ENCODE data around the gene SV2B.

Gene SV2B

DNA sequence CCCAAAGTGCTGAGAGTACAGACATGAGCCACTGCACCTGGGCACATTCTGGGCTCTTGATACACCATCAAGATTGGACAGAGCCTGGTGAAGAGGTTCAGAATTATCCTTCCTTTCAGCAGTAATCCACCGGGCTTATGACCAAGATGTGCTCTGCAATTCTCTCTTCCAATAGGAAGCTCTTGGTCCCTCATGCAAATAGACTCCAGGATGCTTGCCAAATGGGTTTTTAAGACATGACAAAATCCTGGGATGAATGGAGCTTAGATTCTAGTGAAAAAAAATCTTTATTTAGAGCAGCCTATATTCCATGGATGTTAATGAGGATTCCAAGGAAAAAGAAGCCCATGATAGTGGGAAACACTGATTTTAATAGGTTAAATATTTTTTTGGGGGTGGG is 119.1 kb downstream of the SV2B start:
- H3K27ac ChIP-seq (ENCODE audit: low read depth, low read length), result no peak overlapping the region

DNA sequence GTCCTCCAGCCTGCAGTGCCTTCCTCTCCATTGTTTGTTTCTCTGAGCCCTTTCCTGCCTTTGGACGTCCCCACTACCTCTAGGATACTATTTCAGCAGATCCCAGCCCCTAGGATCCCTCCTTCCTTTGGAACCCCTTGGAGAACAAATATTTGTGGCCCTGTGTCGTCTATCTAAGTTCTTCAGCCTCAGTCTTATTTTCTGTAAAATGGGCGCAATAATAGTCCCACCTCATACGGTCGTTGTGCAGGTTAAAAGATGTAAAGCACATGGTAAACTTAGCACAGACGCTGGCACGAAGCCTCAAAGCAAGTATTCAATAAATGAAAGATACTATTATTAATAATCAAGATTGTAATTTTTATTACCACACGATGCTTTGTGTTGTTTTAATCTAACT is 122.0 kb downstream of the SV2B start:
- Histone ChIP-seq H3K27ac (ENCODE audit: low read depth, low read length) (no peak overlapping the region), H3K9ac (ENCODE audit: low read depth, low read length) (no peak overlapping the region), H3K27me3 (ENCODE audit: control insufficient read depth, insufficient read depth, low read length) (no peaks in the 10 kb centered on the region), H3K36me3 (ENCODE audit: control insufficient read depth, insufficient read depth, low read length) (no peaks in the 10 kb centered on the region), H3K4me1 (ENCODE audit: control insufficient read depth, insufficient read depth, low read length) (no peaks in the 10 kb centered on the region), H3K9me3 (ENCODE audit: control insufficient read depth, insufficient read depth, low read length) (no peaks in the 10 kb centered on the region), H3K4me3 (ENCODE audit: low read depth, low read length) (no peak overlapping the region)

More for the DNA sequence above, 119.1 kb downstream of the SV2B start:
- Histone ChIP-seq H3K4me1 (ENCODE audit: control insufficient read depth, insufficient read depth, low read length) (peaks cover 8% of the 10 kb centered on the region; the same call in 1 of the 2 replicates), H3K9ac (ENCODE audit: low read depth, low read length) (no peak overlapping the region), H3K36me3 (ENCODE audit: control insufficient read depth, insufficient read depth, low read length) (no peaks in the 10 kb centered on the region), H3K4me3 (ENCODE audit: low read depth, low read length) (no peak overlapping the region), H3K9me3 (ENCODE audit: control insufficient read depth, insufficient read depth, low read length) (no peaks in the 10 kb centered on the region), H3K27me3 (ENCODE audit: control insufficient read depth, insufficient read depth, low read length) (no peaks in the 10 kb centered on the region)

DNA sequence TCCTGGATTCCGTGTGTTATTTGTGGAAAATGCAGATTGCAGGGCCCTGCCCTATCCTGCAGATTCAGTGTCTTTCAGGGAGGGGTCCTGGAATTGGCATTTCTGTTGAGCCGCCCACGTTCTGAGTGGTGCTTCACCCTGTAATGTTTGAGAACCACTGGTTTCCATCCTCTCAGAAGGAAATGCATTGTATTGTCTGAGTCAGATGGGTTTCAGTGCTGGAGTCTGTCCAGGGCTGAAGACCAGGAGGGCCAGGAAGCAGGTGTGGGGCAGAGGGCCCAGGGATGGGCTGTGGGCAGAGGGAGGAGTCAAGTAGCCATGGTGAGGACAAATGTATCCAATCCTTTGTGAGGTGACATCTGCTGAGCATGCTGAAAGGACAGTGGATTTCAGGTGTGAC is 123.8 kb downstream of the SV2B start:
- H3K27ac ChIP-seq (ENCODE audit: low read depth, low read length), result no peak overlapping the region
- H3K36me3 ChIP-seq (ENCODE audit: control insufficient read depth, insufficient read depth, low read length), result no peaks in the 10 kb centered on the region
- no peak overlapping the region for H3K9ac ChIP-seq (ENCODE audit: low read depth, low read length)
- H3K9me3 ChIP-seq (ENCODE audit: control insufficient read depth, insufficient read depth, low read length), result no peaks in the 10 kb centered on the region
- H3K4me3 ChIP-seq (ENCODE audit: low read depth, low read length), result no peak overlapping the region
- H3K4me1 ChIP-seq (ENCODE audit: control insufficient read depth, insufficient read depth, low read length), result 0 out of 2 replicates have a peak, but pooled peaks cover 4% of the 10 kb centered on the region
- no peaks in the 10 kb centered on the region for H3K27me3 ChIP-seq (ENCODE audit: control insufficient read depth, insufficient read depth, low read length)

DNA sequence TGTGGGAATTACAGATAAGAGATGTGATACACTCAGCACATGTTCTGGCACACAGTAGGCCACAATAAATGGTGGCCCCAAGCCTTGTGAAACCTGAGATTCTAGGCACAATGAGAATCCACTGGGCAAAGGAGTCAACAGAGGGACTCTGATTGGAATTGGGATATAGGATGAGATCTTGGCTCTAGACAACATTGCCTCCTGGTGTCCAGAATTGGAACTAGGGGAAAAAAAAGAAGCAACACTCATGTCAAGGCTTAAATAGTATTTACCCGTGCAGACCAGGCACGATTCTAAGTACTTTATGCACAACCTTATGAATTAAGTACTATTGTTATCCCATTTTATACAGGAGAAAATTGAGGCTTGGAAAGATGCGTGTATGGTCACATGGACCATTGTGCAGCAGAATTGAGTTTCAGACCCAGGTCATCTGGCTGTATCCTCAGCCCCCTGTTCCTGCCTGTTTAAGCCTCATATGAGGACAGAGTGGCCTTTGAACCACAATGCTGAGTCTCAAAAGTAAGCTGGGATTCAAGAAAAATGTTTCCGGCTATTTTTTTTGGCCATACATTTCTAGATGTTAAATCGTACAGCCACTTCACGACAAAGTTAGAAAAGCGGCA is 124.8 kb downstream of the SV2B start:
- no peak overlapping the region for H3K4me3 ChIP-seq (ENCODE audit: low read depth, low read length)
- no peak overlapping the region for H3K27ac ChIP-seq (ENCODE audit: low read depth, low read length)
- no peaks in the 10 kb centered on the region for H3K9me3 ChIP-seq (ENCODE audit: control insufficient read depth, insufficient read depth, low read length)
- 0 out of 2 replicates have a peak, but pooled peaks cover 4% of the 10 kb centered on the region for H3K4me1 ChIP-seq (ENCODE audit: control insufficient read depth, insufficient read depth, low read length)
- H3K36me3 ChIP-seq (ENCODE audit: control insufficient read depth, insufficient read depth, low read length), result no peaks in the 10 kb centered on the region
- no peaks in the 10 kb centered on the region for H3K27me3 ChIP-seq (ENCODE audit: control insufficient read depth, insufficient read depth, low read length)
- no peak overlapping the region for H3K9ac ChIP-seq (ENCODE audit: low read depth, low read length)

DNA sequence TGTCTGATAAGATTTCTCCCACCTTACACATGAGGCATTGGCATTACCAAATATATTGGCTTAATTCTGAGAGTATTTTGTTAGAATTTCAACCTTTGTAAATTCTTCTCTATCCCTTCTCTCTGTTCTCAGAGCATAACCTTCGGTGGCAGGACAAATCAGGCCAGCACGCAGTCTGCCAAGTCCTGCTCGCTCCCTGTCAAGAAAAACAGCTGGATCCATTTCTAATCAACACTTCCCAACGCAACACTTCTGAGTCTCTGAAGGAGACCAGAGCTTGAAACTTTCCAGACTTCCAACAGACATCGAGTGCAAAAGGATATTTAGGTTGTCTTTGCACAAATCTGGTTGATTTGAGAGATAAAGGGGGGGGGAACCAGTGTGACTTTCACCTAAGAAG is 125.7 kb downstream of the SV2B start:
- Histone ChIP-seq H3K4me3 (ENCODE audit: low read depth, low read length) (no peak overlapping the region), H3K36me3 (ENCODE audit: control insufficient read depth, insufficient read depth, low read length) (no peaks in the 10 kb centered on the region), H3K27me3 (ENCODE audit: control insufficient read depth, insufficient read depth, low read length) (no peaks in the 10 kb centered on the region), H3K9me3 (ENCODE audit: control insufficient read depth, insufficient read depth, low read length) (no peaks in the 10 kb centered on the region), H3K9ac (ENCODE audit: low read depth, low read length) (no peak overlapping the region), H3K27ac (ENCODE audit: low read depth, low read length) (no peak overlapping the region), H3K4me1 (ENCODE audit: control insufficient read depth, insufficient read depth, low read length) (0 out of 2 replicates have a peak, but pooled peaks cover 4% of the 10 kb centered on the region)

DNA sequence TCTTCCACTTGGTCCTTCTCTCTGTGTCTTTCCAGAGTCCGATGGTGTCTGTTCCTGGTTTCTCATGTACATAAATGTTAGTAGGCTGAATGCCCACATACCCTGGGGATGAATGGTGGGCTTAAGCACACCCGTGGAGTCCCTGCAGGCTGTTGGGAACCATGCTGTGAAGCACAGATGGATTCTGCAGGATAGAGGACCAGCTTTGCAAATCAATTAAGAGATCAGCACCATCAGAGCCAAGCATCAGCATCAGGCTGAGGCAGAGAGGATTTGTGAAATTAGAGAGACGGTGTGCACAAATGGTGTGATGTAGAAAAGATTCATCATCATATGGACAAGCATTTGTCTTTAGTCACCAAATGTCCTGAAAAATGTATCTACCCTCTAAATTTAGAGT is 127.1 kb downstream of the SV2B start:
- Histone ChIP-seq H3K27ac (ENCODE audit: low read depth, low read length) (no peak overlapping the region), H3K4me3 (ENCODE audit: low read depth, low read length) (no peak overlapping the region), H3K9me3 (ENCODE audit: control insufficient read depth, insufficient read depth, low read length) (no peaks in the 10 kb centered on the region), H3K36me3 (ENCODE audit: control insufficient read depth, insufficient read depth, low read length) (no peaks in the 10 kb centered on the region), H3K9ac (ENCODE audit: low read depth, low read length) (no peak overlapping the region), H3K4me1 (ENCODE audit: control insufficient read depth, insufficient read depth, low read length) (0 out of 2 replicates have a peak, but pooled peaks cover 4% of the 10 kb centered on the region), H3K27me3 (ENCODE audit: control insufficient read depth, insufficient read depth, low read length) (no peaks in the 10 kb centered on the region)

DNA sequence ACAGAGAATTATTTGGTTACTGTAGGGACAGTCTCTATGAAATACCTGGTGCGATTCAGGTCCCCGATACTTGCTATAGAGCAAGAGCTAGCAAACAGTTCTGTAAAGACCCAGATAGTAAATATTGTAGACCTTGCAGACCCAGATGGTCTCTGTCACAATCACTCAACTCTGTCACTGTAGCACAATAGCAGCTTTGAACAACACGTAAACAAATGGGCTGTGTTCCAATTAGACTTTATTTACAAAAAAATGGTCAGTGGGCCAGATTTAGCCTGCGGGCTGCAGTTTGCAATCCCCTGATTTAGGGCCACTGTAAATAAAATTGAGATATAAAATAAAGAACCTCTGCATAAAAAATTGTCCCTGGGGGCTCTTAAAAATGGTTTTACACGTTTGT is 127.7 kb downstream of the SV2B start:
- Histone ChIP-seq H3K4me1 (ENCODE audit: control insufficient read depth, insufficient read depth, low read length) (0 out of 2 replicates have a peak, but pooled peaks cover 4% of the 10 kb centered on the region), H3K9me3 (ENCODE audit: control insufficient read depth, insufficient read depth, low read length) (no peaks in the 10 kb centered on the region), H3K4me3 (ENCODE audit: low read depth, low read length) (no peak overlapping the region), H3K36me3 (ENCODE audit: control insufficient read depth, insufficient read depth, low read length) (no peaks in the 10 kb centered on the region), H3K9ac (ENCODE audit: low read depth, low read length) (no peak overlapping the region), H3K27ac (ENCODE audit: low read depth, low read length) (no peak overlapping the region), H3K27me3 (ENCODE audit: control insufficient read depth, insufficient read depth, low read length) (no peaks in the 10 kb centered on the region)

DNA sequence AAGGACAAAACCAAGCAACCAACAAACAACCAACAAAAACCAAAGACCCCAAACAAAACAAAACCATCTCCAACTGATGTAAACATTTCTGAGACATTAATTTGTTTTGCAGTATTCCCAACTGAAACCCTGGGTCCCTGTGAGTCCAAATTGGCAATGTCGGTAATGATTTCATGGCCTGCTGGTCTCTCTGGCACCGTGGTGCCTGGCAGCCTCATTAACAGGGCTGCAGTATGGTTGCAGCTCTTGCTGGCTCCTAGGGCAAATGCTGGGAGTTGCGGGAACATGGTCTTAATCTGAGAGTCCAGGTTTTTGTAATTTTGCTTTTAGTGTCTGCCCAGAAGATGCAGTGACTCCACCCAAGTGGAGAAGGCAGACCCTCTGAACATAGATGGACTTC is 128.3 kb downstream of the SV2B start:
- no peaks in the 10 kb centered on the region for H3K9me3 ChIP-seq (ENCODE audit: control insufficient read depth, insufficient read depth, low read length)
- no peak overlapping the region for H3K9ac ChIP-seq (ENCODE audit: low read depth, low read length)
- H3K36me3 ChIP-seq (ENCODE audit: control insufficient read depth, insufficient read depth, low read length), result no peaks in the 10 kb centered on the region
- no peaks in the 10 kb centered on the region for H3K27me3 ChIP-seq (ENCODE audit: control insufficient read depth, insufficient read depth, low read length)
- H3K4me3 ChIP-seq (ENCODE audit: low read depth, low read length), result no peak overlapping the region
- H3K4me1 ChIP-seq (ENCODE audit: control insufficient read depth, insufficient read depth, low read length), result 0 out of 2 replicates have a peak, but pooled peaks cover 4% of the 10 kb centered on the region
- no peak overlapping the region for H3K27ac ChIP-seq (ENCODE audit: low read depth, low read length)

DNA sequence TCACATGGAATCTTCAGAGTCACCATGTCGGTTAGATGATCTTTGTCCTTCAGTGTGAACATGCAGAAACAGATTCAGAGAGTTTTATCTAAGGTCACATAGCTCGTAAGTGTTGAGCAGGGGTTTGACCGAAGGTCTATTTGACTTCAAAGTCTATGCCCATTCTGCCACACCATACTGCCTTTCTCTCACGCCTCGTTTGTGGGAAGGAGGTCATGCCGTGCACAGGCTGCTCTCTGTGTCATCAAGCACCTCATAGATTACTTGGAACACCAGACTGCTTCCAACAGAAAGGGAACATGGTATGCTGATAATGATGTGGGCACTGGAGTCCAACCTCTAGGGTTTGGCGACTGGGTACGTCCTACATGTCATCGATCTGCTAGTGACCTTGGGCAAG is 128.8 kb downstream of the SV2B start:
- H3K27me3 ChIP-seq (ENCODE audit: control insufficient read depth, insufficient read depth, low read length), result no peaks in the 10 kb centered on the region
- no peaks in the 10 kb centered on the region for H3K9me3 ChIP-seq (ENCODE audit: control insufficient read depth, insufficient read depth, low read length)
- no peak overlapping the region for H3K9ac ChIP-seq (ENCODE audit: low read depth, low read length)
- no peaks in the 10 kb centered on the region for H3K36me3 ChIP-seq (ENCODE audit: control insufficient read depth, insufficient read depth, low read length)
- H3K4me3 ChIP-seq (ENCODE audit: low read depth, low read length), result no peak overlapping the region
- H3K27ac ChIP-seq (ENCODE audit: low read depth, low read length), result no peak overlapping the region
- 0 out of 2 replicates have a peak, but pooled peaks cover 4% of the 10 kb centered on the region for H3K4me1 ChIP-seq (ENCODE audit: control insufficient read depth, insufficient read depth, low read length)

DNA sequence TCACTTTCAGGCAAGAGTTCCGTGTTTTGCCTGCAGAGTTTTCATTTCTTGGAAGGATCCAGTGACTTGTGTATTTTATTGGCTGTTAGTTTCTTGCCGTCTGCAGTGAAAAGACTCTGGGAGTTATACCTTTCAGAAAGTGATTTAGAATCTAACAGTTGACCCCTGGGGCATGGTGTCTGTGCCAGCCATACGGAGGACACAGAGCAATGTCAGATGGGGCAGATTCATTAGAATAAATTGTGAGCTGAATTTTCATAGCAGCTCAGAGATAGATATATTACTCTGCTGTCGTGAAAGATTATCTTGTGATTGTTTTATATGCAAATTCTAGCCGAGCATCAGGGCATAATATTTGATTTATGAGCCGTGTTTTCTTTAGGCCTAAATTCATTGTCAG is 131.6 kb downstream of the SV2B start:
- Histone ChIP-seq H3K27me3 (ENCODE audit: control insufficient read depth, insufficient read depth, low read length) (no peaks in the 10 kb centered on the region), H3K9ac (ENCODE audit: low read depth, low read length) (no peak overlapping the region)

DNA sequence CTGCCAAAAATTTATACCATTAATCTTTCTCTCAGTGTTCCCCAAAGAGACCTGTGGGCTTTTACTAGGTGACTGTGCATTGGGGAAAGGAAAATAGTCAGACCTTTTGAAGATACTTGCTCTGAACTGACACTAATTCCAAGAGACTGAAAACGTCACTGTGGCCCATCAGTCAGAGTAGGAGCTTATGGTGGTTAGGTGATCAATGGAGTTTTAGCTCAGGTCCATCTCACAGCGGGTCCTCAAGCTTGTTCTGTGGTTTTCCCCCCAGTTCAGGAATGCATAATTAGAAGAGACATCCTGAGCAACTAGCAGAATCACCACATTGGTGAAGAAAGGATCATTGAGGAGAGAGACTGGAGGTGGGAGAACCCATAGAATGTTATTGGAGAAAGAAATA is 134.7 kb downstream of the SV2B start:
- H3K27ac ChIP-seq (ENCODE audit: low read depth, low read length), result no peak overlapping the region
- H3K9ac ChIP-seq (ENCODE audit: low read depth, low read length), result no peak overlapping the region
- no peak overlapping the region for H3K4me3 ChIP-seq (ENCODE audit: low read depth, low read length)
- no peaks in the 10 kb centered on the region for H3K27me3 ChIP-seq (ENCODE audit: control insufficient read depth, insufficient read depth, low read length)
- H3K9me3 ChIP-seq (ENCODE audit: control insufficient read depth, insufficient read depth, low read length), result no peaks in the 10 kb centered on the region
- no peaks in the 10 kb centered on the region for H3K4me1 ChIP-seq (ENCODE audit: control insufficient read depth, insufficient read depth, low read length)
- H3K36me3 ChIP-seq (ENCODE audit: control insufficient read depth, insufficient read depth, low read length), result no peaks in the 10 kb centered on the region

More for the DNA sequence above, 131.6 kb downstream of the SV2B start:
- Histone ChIP-seq H3K27ac (ENCODE audit: low read depth, low read length) (no peak overlapping the region), H3K9me3 (ENCODE audit: control insufficient read depth, insufficient read depth, low read length) (no peaks in the 10 kb centered on the region), H3K36me3 (ENCODE audit: control insufficient read depth, insufficient read depth, low read length) (no peaks in the 10 kb centered on the region), H3K4me1 (ENCODE audit: control insufficient read depth, insufficient read depth, low read length) (0 out of 2 replicates have a peak, but pooled peaks cover 4% of the 10 kb centered on the region), H3K4me3 (ENCODE audit: low read depth, low read length) (no peak overlapping the region)

Measured in HUES48 (cell line).